NCI-H460 (cell line): Measurements from ENCODE around the gene IRX4. TPM values are rescaled to one million over a fixed set of nuclear protein-coding genes. Genes with fewer than 3 reads are reported as not detected.
"Not testable (repeated sequence)": the region's sequence is repeated elsewhere in the genome, so short reads cannot be mapped to it uniquely, and the experiment has no call there.

ENCODE experiments used
- DNase-seq: peaks from one replicate; pipeline ENCODE4 v3.0.0-alpha.2; 2016; ENCODE audit warnings: low read depth; ENCODE audit errors: extremely low read depth
- total RNA-seq: library from RNA; depleted of rRNA; stranded (reverse); fragments of >200 nt; shearing (Covaris generic); gene quantifications from 2 replicates; pipeline ENCODE4 v1.2.3, GENCODE V29; 2014

The IRX4 gene
- total RNA-seq, 1 experiment from 2014 or later, result 0.79 TPM

DNA sequence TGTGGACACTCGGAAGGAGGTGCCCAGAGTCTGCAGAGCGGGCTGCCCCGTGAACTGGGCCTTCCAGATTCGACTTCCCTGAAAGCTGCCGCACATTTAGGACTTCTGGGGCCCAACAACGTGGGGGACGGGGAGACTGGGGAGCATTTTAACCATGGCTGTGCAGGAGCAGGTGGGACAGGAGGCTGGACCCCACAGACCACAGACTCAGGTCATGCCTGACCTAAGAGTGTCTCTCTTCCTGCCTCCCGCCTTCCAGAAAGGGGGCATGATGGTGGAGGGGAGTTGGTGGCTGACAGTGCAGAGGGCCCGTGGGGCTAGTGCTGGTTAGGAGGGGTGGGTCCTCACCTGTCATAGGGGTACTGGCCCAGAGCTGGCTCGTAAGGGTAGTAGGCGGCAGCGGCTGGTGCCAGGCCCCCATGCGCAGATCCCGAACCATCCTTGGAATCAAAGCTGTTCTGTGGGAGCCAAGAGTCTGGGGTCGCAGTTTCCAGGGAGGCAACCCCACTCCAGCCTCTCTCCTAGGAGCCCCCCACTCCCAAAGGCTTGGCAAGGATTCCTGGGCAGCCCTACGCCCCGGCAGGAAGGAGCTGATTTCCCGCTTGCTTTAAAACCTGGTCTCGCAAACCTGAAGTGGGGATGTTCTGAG is 2.2 kb downstream of the IRX4 start:
- DNase-seq, result no peak

DNA sequence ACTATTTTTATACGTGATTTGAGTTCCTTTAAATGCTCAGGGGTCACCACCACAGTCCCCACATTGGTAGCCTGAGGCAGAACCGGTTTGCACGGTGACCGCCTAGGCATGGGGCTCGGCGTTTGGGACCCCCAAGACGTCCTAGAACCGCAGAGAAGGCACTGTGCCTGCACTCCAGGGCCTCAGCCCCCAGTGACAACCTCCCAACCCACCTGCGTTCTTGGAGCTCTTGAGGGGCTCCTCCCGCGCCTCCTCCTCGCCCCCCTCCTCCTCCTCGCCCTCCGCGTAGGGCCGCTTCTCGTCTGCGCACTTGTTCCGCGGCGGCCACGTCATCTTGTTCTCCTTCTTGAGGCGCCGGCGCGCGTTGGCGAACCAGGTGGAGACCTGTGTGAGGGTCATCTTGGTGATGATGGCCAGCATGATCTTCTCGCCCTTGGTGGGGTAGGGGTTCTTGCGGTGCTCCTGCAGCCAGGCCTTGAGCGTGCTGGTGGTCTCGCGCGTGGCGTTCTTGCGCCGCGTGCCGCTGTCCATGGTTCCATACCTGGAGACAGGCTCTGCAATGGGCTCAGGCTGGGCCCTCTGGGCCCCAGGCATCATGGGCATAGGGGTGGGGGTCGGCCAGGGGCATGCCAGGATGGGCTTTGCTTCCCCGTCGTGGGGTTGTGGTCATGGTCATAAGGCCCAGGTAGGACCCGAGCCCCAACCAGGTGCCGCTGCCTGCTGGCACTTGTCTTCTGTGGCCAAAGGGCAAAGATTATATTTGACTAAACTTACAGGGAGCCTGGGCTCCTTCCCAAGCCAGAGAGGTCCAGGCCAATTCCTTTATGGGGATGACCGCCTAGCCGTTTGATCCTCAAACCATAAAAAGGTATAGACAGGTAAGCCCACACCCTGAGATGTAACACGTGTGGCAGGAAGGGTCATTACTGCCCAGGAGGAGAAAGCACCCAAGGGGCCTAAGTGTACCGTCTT is 3.1 kb downstream of the IRX4 start:
- no peak for DNase-seq

DNA sequence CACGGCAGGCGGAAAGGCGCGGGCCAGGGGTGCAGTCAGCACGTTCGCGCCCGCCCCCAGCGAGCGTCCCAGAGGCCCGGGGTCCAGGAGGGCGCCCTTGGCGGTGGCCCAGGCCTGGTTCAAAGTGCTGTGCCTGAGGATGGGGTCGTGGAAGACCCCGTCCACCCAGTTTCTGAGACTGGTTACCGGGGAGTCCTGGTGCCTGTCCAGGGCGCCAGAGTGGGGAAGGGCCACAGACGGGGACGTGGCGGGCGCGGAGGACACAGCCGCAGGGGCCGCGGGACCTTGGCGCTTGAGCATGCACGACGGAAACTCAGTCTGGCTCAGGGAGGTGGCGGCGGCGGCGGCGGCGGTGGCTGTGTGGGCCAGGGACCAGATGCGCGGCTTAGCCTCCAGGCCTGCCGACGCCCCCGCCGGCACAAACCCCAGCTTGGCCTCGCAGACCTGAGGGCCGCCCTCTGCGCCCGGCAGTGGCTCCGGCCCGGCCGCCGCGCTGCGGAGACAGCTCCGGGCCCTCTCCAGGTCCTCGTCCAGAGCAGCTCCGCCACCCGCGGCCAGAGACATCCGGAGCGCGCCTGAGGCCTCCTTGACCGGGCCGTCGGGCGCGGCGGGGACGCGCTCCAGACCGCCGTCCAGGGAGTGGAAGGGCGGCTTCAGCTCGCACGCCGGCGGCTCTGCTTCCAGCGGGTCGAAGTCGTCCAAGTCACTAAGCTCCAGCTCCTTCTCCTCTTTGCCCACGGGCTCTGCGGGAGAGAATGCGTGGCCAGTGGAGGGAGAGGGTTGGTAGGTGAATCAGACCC is 4.5 kb downstream of the IRX4 start:
- DNase-seq, result no peak

DNA sequence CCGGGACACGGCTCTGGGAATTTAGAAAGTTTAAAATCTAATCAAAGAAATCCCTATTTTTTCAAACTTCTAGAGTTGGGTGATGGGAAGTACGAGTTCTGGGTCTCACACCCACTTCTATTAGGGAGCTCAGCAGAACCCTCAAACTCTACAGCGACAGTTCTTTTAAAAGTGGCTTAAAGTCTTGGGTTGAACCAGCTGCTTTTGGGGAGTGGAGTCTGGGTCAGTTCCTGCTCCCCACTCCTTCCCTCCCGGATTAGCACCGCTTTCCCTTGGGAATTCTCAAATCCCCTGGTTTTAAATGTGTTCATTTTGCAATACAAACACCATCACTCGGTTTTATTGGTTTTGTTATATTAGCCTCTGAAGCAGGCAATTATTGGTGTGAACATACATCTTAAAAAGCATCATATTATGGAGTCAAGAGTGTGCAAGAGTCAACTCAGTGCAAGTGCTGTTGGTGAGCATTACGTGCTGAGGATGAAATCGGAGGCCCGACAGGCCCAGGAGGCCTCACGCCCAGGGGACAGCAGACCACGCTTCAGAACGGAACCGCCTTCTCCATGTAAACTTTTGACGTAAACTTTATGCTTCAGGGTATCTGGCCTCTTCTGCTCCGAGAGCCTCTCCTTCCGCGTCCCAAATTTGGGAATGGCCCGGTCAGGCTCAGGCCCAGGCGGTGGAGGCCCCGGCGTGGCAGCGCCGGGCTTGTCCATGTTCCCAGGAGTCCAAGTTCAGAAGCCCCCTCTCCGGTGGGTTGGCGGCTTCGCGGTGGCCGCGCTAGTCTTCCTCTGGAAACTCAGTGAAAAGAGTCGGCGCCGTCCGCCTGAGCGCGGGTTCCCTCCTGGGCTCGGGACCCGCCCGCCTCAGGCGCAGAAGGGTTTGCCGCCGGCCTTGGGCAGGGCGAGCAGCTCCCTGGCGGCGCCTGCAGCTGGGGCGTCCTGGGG is 5.3 kb downstream of the IRX4 start:
- DNase-seq, result no peak

DNA sequence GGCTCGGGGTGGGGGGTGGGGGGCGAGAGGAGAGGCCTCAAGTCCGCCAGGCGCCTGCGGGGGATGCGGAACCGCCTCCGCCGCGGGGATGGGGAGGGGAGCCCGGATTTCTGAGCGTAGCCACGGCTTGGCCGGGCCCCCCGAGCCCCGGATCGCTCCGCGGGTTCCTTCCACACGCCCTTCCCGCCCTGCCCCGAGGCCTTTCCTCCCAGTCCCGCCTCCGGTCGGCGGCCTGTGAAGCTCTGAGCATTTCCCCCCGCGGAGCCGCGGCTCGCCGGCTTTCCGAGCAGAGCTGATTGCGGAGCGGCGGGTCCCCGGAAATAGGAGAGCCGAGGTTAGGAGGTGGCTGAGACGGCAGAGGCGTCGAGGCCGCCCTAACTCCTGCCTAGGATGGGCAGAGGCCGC is 6.1 kb downstream of the IRX4 start:
- DNase-seq, result no peak

DNA sequence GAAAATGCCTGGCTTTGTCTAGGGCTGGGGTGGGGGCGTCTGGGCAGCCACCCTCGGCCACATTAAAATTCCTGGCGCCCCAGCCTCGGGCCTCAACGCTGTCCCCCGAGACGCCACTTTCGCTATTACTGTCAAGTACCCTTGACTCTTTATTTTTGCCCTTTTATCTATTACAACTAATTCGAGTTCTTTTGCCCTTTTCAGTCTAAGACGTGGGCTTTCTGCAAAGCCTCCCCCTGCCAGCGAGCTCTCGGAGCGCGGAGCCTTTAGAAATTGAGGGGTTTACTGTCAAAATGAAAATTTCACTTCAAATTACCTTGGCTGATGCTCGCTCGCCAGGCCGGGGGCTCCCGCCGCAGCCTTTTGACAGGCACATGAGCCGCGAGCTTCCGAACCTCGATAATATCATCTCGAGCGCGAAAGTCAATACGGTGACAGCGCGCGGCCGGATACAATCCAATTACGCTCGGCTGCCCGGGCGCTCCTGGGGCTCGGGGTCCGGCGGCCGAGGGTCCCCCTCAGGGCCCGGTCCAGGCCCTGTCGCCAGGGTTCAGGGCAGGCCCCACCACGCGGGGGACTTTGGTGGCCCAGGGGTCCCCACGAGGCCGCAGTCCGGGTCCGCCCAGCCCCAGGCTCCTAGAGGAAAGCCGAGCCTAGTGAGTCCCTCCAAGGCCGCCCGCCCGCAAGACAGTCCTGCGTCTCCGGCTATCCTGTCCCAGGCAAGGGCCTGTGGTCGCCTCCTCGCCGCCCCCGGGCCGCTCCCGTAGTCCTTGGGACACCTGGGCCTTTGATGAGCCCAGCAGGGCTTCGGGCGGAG is 6.7 kb downstream of the IRX4 start:
- no peak for DNase-seq

DNA sequence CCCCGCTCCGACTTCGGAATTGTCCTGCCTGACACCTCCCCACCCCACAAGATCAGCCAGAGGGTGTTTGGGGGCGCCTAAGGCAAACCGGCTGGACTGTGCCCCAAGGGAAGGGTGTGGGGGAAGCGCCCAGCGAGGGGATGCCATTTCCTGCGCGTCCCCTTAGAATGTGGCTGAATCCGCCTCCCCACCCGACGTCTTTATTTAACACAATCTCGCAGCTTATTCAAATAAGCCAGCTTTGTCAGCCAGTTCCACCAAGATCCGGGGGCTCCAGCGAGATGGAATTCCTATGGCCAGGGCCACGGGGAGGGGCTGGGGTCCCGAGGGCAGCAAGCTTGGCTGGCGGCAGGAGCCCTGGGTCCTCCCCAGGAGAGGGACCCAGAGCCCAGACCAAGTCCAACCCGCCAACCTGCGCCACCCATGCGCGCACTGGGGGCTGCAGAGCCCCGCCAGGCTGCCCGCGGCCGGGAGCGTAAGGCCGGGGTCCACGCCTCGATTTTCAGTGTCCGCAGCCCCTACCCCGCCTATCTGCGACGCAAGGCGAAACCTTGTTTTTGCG is 7.4 kb downstream of the IRX4 start:
- DNase-seq, result no peak

DNA sequence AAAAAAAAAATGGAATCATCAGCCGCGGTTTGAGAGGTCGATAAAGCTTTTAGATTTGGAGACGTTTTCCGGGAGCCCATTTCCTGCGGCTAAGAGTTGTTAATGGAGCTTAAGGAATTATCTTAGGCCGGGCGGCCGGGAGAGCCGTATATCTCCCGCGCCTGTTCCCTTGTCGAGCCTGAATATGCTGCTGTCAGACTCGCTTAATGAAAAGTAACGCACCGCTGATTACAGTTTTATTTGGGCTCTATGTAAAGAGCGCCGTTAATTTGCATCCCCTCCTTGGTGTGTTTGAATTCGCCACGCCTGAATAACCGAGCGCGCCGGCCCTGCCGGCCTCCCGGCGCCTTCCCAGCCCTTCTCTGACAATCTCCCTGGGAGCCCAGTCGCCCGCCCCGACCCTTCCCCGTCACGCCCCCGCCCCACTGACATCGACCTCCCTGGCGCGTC is 7.9 kb downstream of the IRX4 start:
- no peak for DNase-seq

DNA sequence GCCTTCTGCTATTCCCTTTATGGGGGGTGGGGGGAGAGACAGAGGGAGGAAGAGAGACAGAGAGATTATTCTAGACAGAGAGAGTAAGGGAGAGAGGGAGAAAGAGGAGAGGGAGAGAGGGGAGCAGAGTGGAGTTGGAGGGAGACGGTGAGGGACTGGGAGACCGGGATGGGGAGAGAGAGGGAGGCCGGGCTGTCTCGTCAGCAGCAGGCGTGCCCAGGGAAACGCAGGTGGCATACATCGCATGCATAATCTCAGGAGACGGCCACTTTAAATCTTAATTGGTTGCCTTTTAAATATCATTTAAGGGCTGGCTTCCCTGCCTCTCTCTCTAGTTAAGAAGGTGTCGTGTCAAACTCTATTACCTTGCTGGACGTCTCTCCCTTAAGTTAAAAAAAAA is 8.4 kb downstream of the IRX4 start:
- DNase-seq, result no peak

DNA sequence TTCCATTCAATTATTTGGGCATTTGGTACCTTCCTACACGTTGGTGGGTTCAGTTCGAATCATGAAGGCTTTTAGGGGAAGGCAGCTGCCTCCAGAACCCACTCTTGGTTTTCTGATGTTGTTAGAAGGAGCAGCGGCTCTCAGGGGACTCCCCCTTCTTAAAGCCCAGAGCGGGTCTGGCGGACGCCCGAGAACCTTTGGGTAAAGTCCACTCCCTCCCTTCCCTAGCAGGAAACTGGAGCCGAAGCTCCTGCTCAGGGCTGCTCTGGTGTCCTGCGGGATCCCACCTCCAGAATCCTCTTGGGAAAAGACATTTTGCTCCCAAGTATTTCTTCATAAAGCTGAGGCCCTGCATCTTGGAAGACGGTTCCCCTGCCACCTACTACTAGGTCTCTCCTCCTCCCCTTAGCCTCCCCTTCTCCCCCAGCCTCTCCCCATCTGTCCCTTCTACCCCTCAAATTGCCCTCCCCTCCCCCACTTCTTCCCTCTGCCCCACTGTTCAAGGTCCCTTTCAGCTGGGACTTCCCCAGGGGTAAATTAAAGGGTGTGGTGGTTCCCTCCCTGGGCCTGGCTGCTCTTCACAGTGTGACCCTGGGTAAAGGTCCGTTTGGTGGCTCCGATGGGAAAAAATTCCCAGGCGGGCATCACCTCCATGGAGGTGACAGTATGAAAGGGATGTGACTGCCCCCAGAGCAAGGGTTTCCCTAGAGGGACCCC is 9.3 kb downstream of the IRX4 start:
- DNase-seq, result no peak

DNA sequence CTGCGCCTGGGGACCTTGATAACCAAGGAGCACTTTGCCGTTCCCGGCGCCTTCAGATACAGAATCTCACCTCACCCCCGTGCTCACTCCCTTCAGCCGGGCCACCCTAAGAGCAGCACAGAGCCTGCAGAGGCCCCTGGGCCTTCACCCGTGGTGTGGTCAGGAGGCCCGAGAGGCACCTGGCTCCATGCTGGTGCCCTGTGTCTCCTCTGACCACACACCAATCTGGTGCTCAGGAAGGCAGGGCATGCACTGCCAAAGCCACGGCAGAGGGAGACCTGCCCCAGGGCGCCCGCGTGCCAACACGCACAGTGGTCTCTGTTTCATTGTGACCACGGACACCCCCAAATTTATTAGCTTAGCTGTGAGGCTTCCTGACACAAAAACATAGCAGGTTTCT is 11.3 kb downstream of the IRX4 start:
- no peak for DNase-seq

DNA sequence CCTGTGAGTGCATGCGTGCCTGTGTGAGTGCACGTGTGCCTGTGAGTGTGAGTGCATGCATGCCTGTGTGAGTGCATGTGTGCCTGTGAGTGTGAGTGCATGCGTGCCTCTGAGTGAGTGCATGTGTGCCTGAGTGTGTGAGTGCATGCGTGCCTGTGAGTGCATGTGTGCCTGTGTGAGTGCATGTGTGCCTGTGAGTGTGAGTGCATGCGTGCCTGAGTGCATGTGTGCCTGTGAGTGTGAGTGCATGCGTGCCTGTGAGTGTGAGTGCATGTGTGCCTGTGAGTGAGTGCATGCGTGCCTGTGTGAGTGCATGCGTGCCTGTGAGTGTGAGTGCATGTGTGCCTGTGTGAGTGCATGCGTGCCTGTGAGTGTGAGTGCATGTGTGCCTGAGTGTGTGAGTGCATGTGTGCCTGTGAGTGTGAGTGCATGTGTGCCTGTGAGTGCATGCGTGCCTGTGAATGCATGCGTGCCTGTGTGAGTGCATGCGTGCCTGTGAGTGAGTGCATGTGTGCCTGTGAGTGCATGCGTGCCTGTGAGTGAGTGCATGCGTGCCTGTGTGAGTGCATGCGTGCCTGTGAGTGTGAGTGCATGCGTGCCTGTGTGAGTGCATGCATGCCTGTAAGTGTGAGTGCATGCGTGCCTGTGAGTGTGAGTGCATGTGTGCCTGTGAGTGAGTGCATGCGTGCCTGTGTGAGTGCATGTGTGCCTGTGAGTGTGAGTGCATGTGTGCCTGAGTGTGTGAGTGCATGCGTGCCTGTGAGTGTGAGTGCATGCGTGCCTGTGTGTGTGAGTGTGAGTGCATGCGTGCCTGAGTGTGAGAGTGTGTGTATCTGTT is 12.1 kb downstream of the IRX4 start:
- not testable (repeated sequence) for DNase-seq

DNA sequence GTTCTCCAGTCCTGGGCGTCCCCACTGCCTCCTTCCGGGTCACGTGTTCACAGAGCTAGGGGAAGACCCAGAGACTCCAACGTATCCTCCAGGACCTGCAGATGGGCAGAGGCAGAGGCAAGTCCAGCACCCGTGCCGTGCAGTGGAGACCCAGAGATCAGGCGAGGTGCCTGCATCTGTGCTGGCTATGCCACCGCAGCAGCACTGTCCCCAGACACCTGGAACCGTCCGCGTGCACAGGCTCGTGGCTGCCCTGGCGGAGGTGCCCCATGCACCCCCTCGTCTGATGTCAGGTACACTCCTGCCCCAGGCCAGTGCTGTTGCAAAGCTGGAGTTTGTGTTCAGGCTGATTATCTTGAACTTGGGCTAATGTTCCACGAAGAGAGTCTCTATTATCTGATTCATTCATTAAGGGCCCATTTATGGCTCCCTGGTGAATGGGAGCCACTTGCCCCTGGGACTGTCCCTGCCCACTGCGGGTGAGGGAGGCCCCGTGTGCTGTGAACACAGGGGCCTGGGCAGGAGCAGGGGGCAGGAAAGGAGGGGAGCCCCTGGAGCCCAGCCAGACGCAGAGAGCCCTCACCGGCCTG is 13.7 kb downstream of the IRX4 start:
- no peak for DNase-seq

DNA sequence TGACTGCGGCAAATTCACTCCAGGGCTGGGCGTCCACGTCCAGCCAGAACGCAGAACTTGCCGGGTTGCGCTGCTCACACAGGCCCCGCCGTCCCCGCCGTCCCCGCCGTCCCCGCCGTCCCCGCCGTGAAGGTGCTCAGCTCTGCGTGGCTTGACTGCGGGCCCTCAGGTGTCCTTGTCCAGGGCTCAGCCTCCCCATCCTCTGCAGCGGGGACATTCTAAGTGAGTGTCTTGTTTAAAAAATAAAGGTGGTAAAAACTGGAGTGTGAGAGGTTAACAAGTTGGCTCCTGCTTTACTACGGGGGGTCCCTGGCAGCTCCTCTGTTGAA is 14.9 kb downstream of the IRX4 start:
- DNase-seq, result no peak

DNA sequence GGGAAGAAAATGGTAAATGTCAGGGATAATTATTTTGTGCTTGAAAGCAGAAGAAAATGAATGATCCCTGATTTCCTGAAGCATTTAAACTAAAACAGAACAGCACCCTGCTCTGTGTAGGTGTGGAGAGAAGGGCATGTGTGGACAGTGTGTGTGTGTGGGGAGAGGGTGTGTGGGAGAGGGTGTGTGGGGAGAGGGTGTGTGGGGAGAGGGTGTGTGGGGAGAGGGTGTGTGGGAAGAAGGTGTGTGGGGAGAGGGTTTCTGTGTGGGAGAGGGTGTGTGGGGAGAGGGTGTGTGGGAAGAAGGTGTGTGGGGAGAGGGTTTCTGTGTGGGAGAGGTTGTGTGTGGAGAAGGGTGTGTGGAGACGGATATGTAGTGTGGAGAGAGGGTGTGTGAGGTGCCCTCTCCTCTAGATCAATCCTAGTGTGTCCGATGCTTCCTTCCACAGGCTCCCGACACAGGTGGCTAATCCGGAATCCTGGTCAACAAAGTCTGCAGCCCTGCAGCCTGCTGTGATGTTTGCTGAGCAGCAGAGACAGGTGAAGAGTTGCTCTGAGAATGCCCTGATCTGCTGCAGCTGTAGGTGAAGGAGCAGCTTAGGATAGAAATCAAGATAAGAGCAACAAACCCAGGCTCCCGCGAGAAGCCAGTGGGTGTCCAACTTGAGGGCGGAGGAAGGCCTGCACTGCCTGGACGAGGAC is 15.5 kb downstream of the IRX4 start:
- no peak for DNase-seq

DNA sequence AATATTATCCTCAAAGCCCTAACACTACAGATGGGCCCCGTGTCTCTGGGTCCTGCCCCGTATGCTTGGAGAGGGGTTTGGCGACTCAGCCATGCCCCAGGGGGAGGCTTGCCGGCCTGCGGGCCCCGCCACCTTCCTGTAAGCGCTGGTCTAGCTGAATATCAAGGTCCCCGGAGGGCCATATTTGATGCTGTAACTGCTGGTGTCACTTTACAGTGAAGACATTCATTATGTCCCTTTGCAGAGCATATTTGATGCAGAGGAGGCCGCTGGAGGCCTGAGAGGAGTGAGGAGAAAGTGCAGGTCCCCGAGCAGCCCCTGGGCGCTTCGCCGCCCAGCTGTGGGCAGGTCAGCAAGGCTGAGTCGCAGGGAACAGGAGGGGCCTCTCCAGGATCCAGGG is 16.8 kb downstream of the IRX4 start:
- DNase-seq, result no peak
